Stomach (tissue), 9 donors: ENCODE results near the gene EGFR. TPM values are rescaled to one million over a fixed set of nuclear protein-coding genes. Genes with fewer than 3 reads are reported as not detected.

Experiments
- DNase-seq, 2 donors: peaks; one replicate each; pipeline versions ENCODE4 v3.0.0 to v3.0.0-alpha.2; 2013 to 2019
- H3K27ac ChIP-seq, 5 donors: fragments of 200-600 bp in 4 of 5; sonication (generic) in 4 of 5; one replicate each; pipeline ENCODE4 v1.5.1; 2013 to 2019; ENCODE audit warnings: mild to moderate bottlenecking in 1 of 5, moderate library complexity in 1 of 5
- H3K27me3 ChIP-seq, 3 donors: fragments of 200-600 bp; sonication (generic); one replicate each; pipeline ENCODE4 v1.5.1; 2017 to 2019; ENCODE audit warnings: mixed run types in 1 of 3
- H3K36me3 ChIP-seq, 4 donors: fragments of 200-600 bp; sonication (generic); 1 replicate in 3 of 4; 2 replicates in 1 of 4; pipeline ENCODE4 v1.5.1; 2016 to 2019
- H3K4me1 ChIP-seq, 4 donors: fragments of 200-600 bp; sonication (generic); one replicate each; pipeline ENCODE4 v1.5.1; 2016 to 2019
- H3K4me3 ChIP-seq, 4 donors: fragments of 200-600 bp; sonication (generic) in 3 of 4; one replicate each; pipeline ENCODE4 v1.5.1; 2016 to 2019; ENCODE audit warnings: mild to moderate bottlenecking in 1 of 4
- H3K9me3 ChIP-seq, 4 donors: fragments of 200-600 bp; sonication (generic); one replicate each; pipeline ENCODE4 v1.5.1; 2016 to 2019
- CTCF ChIP-seq, 7 experiments: fragments of 450-650 bp in 4 of 7; fragments of 200-600 bp in 3 of 7; sonication (generic) in 3 of 7; IDR thresholded peaks; one replicate each; pipeline ENCODE4 v1.5.1; 2016 to 2019; ENCODE audit warnings: antibody characterized with exemption in 7 of 7, control low read depth in 2 of 7, mild to moderate bottlenecking in 1 of 7
- EP300 ChIP-seq: sonication (generic); formaldehyde crosslinking; IDR thresholded peaks from one replicate; pipeline ENCODE4 v1.6.1; 2017; ENCODE audit warnings: antibody characterized with exemption
- POLR2A ChIP-seq, 4 donors: fragments of 450-650 bp; IDR thresholded peaks; one replicate each; pipeline ENCODE4 v1.6.1; 2016; ENCODE audit warnings: antibody characterized with exemption in 4 of 4, control low read depth in 2 of 4, mild to moderate bottlenecking in 1 of 4, moderate library complexity in 1 of 4
- POLR2AphosphoS5 ChIP-seq, 3 donors: sonication (generic); formaldehyde crosslinking; IDR thresholded peaks; one replicate each; pipeline ENCODE4 v1.6.1; 2016; ENCODE audit warnings: antibody characterized with exemption in 3 of 3
- WGBS, 5 donors: extraction: QIAGEN DNeasy Blood & Tissue Kit in 3 of 5; methylation state at CpG; one replicate each; pipeline versions ENCODE4 v1.1.5 to v1.1.7; 2013 to 2018; 5-methylcytosine and 5-hydroxymethylcytosine counted together
- intact Hi-C: fragments of 100-400 bp; cut with DNase I; formaldehyde crosslinking; loops from one replicate; pipeline ENCODE4 v1.15.1; 2023; ENCODE audit warnings: low total_unique reads
- polyA plus RNA-seq, 3 donors: library from polyadenylated mRNA; stranded (reverse); fragments of 200-250 nt; gene quantifications; one replicate each; pipeline ENCODE4 v1.2.3, GENCODE V29; 2013
- total RNA-seq, 5 donors: library from RNA; depleted of rRNA; stranded (reverse); fragments of >200 nt; gene quantifications; one replicate each; pipeline versions ENCODE4 v1.1.0 to v1.2.3, GENCODE V29; 2014 to 2016
- donor health status: healthy with polysubstance abuse.
- donor health status: Bipolar disorder and iron deficiency.
- donor health status: healthy.

Gene EGFR
- total and polyA plus RNA-seq, 8 donors = 3.4 to 43.4 (median 32.6) TPM

GRCh38 chr7:55172161-55172560, 153.3 kb downstream of the EGFR start:
- Histone ChIP-seq H3K36me3 (peaks cover 37 to 82% (median 67%) of the 10 kb centered on the region in 4 donors), H3K27ac (no peak overlapping the region), H3K4me3 (no peak overlapping the region), H3K4me1 (peaks cover 2 to 4% (median 3%) of the 10 kb centered on the region in 4 donors), H3K9me3 (no peaks in the 10 kb centered on the region), H3K27me3 (no peaks in the 10 kb centered on the region)
- DNase-seq = no peak
- 90 to 93% (median 92%) methylated on average over 5 of the region's 5 CpGs for WGBS, 5 donors
- TF ChIP-seq POLR2A (IDR thresholded peaks at IDR 0.05) (no peak), CTCF (IDR thresholded peaks at IDR 0.05) (no peak), EP300 (no peak), POLR2AphosphoS5 (IDR thresholded peaks at IDR 0.05) (no peak)
- intact Hi-C loops = no loop called here

GRCh38 chr7:55172881-55173609, 154.2 kb downstream of the EGFR start:
- Histone ChIP-seq H3K4me1 (peaks cover 11 to 13% (median 12%) of the 10 kb centered on the region in 4 donors), H3K27me3 (no peaks in the 10 kb centered on the region), H3K36me3 (peaks cover 37 to 85% (median 69%) of the 10 kb centered on the region in 4 donors), H3K9me3 (no peaks in the 10 kb centered on the region), H3K27ac (no peak overlapping the region), H3K4me3 (no peak overlapping the region)
- WGBS, 5 donors = 92 to 95% (median 94%) methylated on average over 25 of the region's 25 CpGs
- DNase-seq = no peak
- TF ChIP-seq EP300 (no peak), CTCF (IDR thresholded peaks at IDR 0.05) (no peak), POLR2A (IDR thresholded peaks at IDR 0.05) (no peak), POLR2AphosphoS5 (IDR thresholded peaks at IDR 0.05) (no peak)
- intact Hi-C loops = no loop called here

GRCh38 chr7:55173671-55174070, 154.9 kb downstream of the EGFR start:
- H3K36me3 ChIP-seq = peaks cover 37 to 86% (median 69%) of the 10 kb centered on the region in 4 donors
- intact Hi-C loops = no loop called here
- H3K27ac ChIP-seq = no peak overlapping the region
- no peak for DNase-seq
- 87 to 96% (median 93%) methylated on average over 7 of the region's 7 CpGs for WGBS, 5 donors
- peaks cover 17 to 19% (median 18%) of the 10 kb centered on the region in 4 donors for H3K4me1 ChIP-seq
- no peak overlapping the region for H3K4me3 ChIP-seq
- no peaks in the 10 kb centered on the region for H3K9me3 ChIP-seq
- TF ChIP-seq CTCF (IDR thresholded peaks at IDR 0.05) (no peak), POLR2AphosphoS5 (IDR thresholded peaks at IDR 0.05) (no peak), POLR2A (IDR thresholded peaks at IDR 0.05) (no peak), EP300 (no peak)
- H3K27me3 ChIP-seq = no peaks in the 10 kb centered on the region

GRCh38 chr7:55174456-55174855, 155.6 kb downstream of the EGFR start:
- 88 to 95% (median 90%) methylated on average over 12 of the region's 12 CpGs for WGBS, 5 donors
- H3K9me3 ChIP-seq = no peaks in the 10 kb centered on the region
- H3K4me1 ChIP-seq = peaks cover 20 to 27% (median 26%) of the 10 kb centered on the region in 4 donors
- no peak overlapping the region for H3K4me3 ChIP-seq
- H3K27ac ChIP-seq = no peak overlapping the region
- H3K36me3 ChIP-seq = peaks cover 33 to 84% (median 69%) of the 10 kb centered on the region in 4 donors
- intact Hi-C loops = no loop called here
- no peak for DNase-seq
- H3K27me3 ChIP-seq = no peaks in the 10 kb centered on the region
- no peak for TF ChIP-seq POLR2AphosphoS5 (IDR thresholded peaks at IDR 0.05)

GRCh38 chr7:55174856-55175255, 156.0 kb downstream of the EGFR start:
- Histone ChIP-seq H3K4me3 (no peak overlapping the region), H3K9me3 (no peaks in the 10 kb centered on the region), H3K27me3 (no peaks in the 10 kb centered on the region), H3K27ac (no peak overlapping the region), H3K4me1 (peaks cover 20 to 31% (median 28%) of the 10 kb centered on the region in 4 donors), H3K36me3 (peaks cover 31 to 80% (median 66%) of the 10 kb centered on the region in 4 donors)
- intact Hi-C loops = no loop called here
- DNase-seq = no peak
- no peak for TF ChIP-seq POLR2A (IDR thresholded peaks at IDR 0.05)
- no peak for TF ChIP-seq CTCF (IDR thresholded peaks at IDR 0.05)
- no peak for TF ChIP-seq EP300
- TF ChIP-seq POLR2AphosphoS5 (IDR thresholded peaks at IDR 0.05) = no peak
- 82 to 100% (median 93%) methylated on average over 1 of the region's 1 CpG for WGBS, 5 donors
